Activated naive CD4-positive, alpha-beta T cell treated with anti-CD3 and anti-CD28 coated beads, Interleukin-2, amount 10 ng/mL, durations not matched to agents 5 hours and 36 hours (primary cell): ENCODE results near the gene LRRC8A. TPM values are rescaled to one million over a fixed set of nuclear protein-coding genes. Genes with fewer than 3 reads are reported as not detected.

Experiments
- total RNA-seq, 2 experiments: library from RNA; stranded (reverse); gene quantifications; one replicate each; pipeline ENCODE4 v1.2.3, GENCODE V29; 2021

Gene LRRC8A
- 10 to 100 TPM; 50.9 to 51.7 TPM for total RNA-seq

GRCh38 chr9:128881884-128882676 is at the start of gene LRRC8A, which contains the start of gene KYAT1:
TSS of gene LRRC8A (plus strand) at chr9:128882133. CDS start at chr9:128907165, 25,032 bp downstream.
TSS of gene KYAT1 (minus strand) at chr9:128881950. CDS start at chr9:128845405, 36,545 bp downstream.

GRCh38 chr9:128920381-128921058 is 38.6 kb downstream of the LRRC8A start, which contains the start of gene PHYHD1:
TSS of gene PHYHD1 (plus strand) at chr9:128920982. CDS start at chr9:128922324, 1,342 bp downstream.

GRCh38 chr9:128947527-128948301 is 65.8 kb downstream of the LRRC8A start, which contains the start of the genes DOLK and NUP188:
TSS of gene DOLK (minus strand) at chr9:128947603. CDS start at chr9:128947303, 300 bp downstream.
TSS of gene NUP188 (plus strand) at chr9:128947699. CDS start at chr9:128947720, 21 bp downstream.

Other genes with a start within 250 kb of the LRRC8A start
- 10 to 100 TPM; 44.3 to 46.0 TPM for gene DYNC2I2, start 225.3 kb upstream of the LRRC8A start, total RNA-seq
- gene SET, start 192.9 kb upstream of the LRRC8A start, total RNA-seq: 100 to 1,000 TPM; 412 to 435 TPM
- 1 to 10 TPM; 4.3 to 5.2 TPM for gene PKN3, start 179.6 kb upstream of the LRRC8A start, total RNA-seq
- gene ZDHHC12, start 158.0 kb upstream of the LRRC8A start, total RNA-seq: 10 to 100 TPM; 59.9 to 60.3 TPM
- 10 to 100 TPM; 20.0 to 25.2 TPM for gene ZER1, start 110.2 kb upstream of the LRRC8A start, total RNA-seq
- 10 to 100 TPM; 17.6 to 18.6 TPM for gene TBC1D13, start 94.9 kb upstream of the LRRC8A start, total RNA-seq
- gene ENDOG, start 63.6 kb upstream of the LRRC8A start, total RNA-seq: 10 to 100 TPM; 20.3 to 22.2 TPM
- gene SPOUT1, start 52.3 kb upstream of the LRRC8A start, total RNA-seq: 10 to 100 TPM; 52.8 to 63.1 TPM
- gene KYAT1, start 183 bp upstream of the LRRC8A start, total RNA-seq: 10 to 100 TPM; 15.5 to 19.5 TPM
- 1 to 10 TPM; 1.1 to 1.4 TPM for gene PHYHD1, start 38.8 kb downstream of the LRRC8A start, total RNA-seq
- gene DOLK, start 65.5 kb downstream of the LRRC8A start, total RNA-seq: 1 to 10 TPM; 7.4 to 9.0 TPM
- 10 to 100 TPM; 83.7 to 85.8 TPM for gene NUP188, start 65.6 kb downstream of the LRRC8A start, total RNA-seq
- 100 to 1,000 TPM in 1 of 2 experiments, 10 to 100 TPM in 1; 97.8 to 104 TPM for gene SH3GLB2, start 146.2 kb downstream of the LRRC8A start, total RNA-seq
- 10 to 100 TPM; 35.7 to 38.6 TPM for gene MIGA2, start 154.5 kb downstream of the LRRC8A start, total RNA-seq
- gene DOLPP1, start 199.0 kb downstream of the LRRC8A start, total RNA-seq: 10 to 100 TPM; 14.1 to 16.4 TPM
- gene CRAT, start 228.7 kb downstream of the LRRC8A start, total RNA-seq: 10 to 100 TPM; 13.6 to 15.5 TPM
- gene PTPA, start 229.3 kb downstream of the LRRC8A start, total RNA-seq: 10 to 100 TPM; 75.6 to 83.3 TPM